Vagina (tissue), 2 donors: Measurements from ENCODE around the gene ZNF487.

Experiments used
- CTCF ChIP-seq, 3 experiments: fragments of 450-650 bp in 2 of 3; fragments of 200-600 bp in 1 of 3; sonication (generic) in 1 of 3; IDR thresholded peaks; one replicate each; pipeline ENCODE4 v1.5.1; 2017 to 2019; ENCODE audit warnings: antibody characterized with exemption in 3 of 3, mild to moderate bottlenecking in 2 of 3, moderate library complexity in 2 of 3
- POLR2A ChIP-seq, 2 donors: fragments of 450-650 bp; IDR thresholded peaks; one replicate each; pipeline ENCODE4 v1.6.1; 2017; ENCODE audit warnings: antibody characterized with exemption in 2 of 2, mild to moderate bottlenecking in 2 of 2, moderate library complexity in 2 of 2

GRCh38 chr10:43491855-43492254, 54.9 kb downstream of the ZNF487 start:
- TF ChIP-seq POLR2A (IDR thresholded peaks at IDR 0.05) (no peak), CTCF (IDR thresholded peaks at IDR 0.05) (no peak)
